ENCODE results near the gene NPY4R.
"Not testable (repeated sequence)": the region's sequence is repeated elsewhere in the genome, so short reads cannot be mapped to it uniquely, and the experiment has no call there.

DNA sequence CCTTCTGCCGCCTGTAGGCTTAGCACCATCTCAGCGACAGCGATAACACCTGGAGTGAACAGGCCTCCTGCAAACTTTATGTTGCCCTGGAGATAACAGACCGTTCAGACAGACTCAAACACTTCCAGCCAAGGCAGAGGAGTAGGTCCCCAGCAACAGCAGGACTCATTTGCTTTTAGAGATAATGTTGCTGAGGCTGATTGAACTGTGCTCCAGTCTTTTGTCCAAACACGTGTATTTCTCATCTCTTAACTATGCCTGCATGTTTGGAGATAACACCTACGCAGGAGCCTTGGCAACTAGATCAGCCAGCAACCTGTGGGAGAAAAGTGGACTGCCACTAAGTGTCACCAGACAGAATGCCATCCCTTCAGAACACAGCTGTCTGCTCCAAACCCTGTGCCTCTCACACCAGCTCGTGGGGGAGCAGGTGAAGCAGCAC, 23.9 kb downstream of the NPY4R start:
- TF ChIP-seq, protein P1, sequence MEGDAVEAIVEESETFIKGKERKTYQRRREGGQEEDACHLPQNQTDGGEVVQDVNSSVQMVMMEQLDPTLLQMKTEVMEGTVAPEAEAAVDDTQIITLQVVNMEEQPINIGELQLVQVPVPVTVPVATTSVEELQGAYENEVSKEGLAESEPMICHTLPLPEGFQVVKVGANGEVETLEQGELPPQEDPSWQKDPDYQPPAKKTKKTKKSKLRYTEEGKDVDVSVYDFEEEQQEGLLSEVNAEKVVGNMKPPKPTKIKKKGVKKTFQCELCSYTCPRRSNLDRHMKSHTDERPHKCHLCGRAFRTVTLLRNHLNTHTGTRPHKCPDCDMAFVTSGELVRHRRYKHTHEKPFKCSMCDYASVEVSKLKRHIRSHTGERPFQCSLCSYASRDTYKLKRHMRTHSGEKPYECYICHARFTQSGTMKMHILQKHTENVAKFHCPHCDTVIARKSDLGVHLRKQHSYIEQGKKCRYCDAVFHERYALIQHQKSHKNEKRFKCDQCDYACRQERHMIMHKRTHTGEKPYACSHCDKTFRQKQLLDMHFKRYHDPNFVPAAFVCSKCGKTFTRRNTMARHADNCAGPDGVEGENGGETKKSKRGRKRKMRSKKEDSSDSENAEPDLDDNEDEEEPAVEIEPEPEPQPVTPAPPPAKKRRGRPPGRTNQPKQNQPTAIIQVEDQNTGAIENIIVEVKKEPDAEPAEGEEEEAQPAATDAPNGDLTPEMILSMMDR (IDR thresholded peaks at IDR 0.05) = not testable (repeated sequence)
- not testable (repeated sequence) for TF ChIP-seq POLR2A (IDR thresholded peaks at IDR 0.05)
